ENCODE data around the gene ZNF385A. TPM values are rescaled to one million over a fixed set of nuclear protein-coding genes. Genes with fewer than 3 reads are reported as not detected.
A peak's percentile ranks its signal among the peaks of the same experiment; 100 is the strongest.

The ZNF385A gene
- total and polyA plus RNA-seq, 2 of the 13 experiments (the other 11 are each of a cell fraction or from before 2014, with no cell fraction given) = 0.44 to 0.67 TPM

- TF ChIP-seq ZNF18 (CRISPR knock-in tag; IDR thresholded peaks at IDR 0.05; ENCODE audit: insufficient replicate concordance) (no peak), SRSF4 (IDR thresholded peaks at IDR 0.05; ENCODE audit: low read depth, low read length, poor library complexity, severe bottlenecking) (no peak), ZNF703 (CRISPR knock-in tag; IDR thresholded peaks at IDR 0.05; ENCODE audit: borderline replicate concordance) (no peak), SOX13 (IDR thresholded peaks at IDR 0.05) (no peak), SOX13 (CRISPR knock-in tag; conservative IDR thresholded peaks at IDR 0.05 in 1 of 2, IDR thresholded peaks at IDR 0.05 in 1 of 2) (peak in 1 of 2 experiments; percentile 21; a peak in 1 of 4 replicates), NR2F6 (IDR thresholded peaks at IDR 0.05) (peak; percentile 64), NR2F6 (CRISPR knock-in tag; IDR thresholded peaks at IDR 0.05) (peak; percentile 76; the same call in 1 of the 2 replicates), ZNF749 (CRISPR knock-in tag; IDR thresholded peaks at IDR 0.05; ENCODE audit: borderline replicate concordance) (no peak), ZNF292 (CRISPR knock-in tag; IDR thresholded peaks at IDR 0.05; ENCODE audit: borderline replicate concordance, low read depth) (no peak), RFX1 (IDR thresholded peaks at IDR 0.05) (no peak), NCOA1 (CRISPR knock-in tag; IDR thresholded peaks at IDR 0.05) (no peak), KDM5B (CRISPR knock-in tag; IDR thresholded peaks at IDR 0.05; ENCODE audit: borderline replicate concordance) (no peak), ZNF710 (CRISPR knock-in tag; IDR thresholded peaks at IDR 0.05; ENCODE audit: borderline replicate concordance) (0 out of 2 replicates have a peak, but pooled peaks have one; percentile 49), GFI1 (CRISPR knock-in tag; IDR thresholded peaks at IDR 0.05; ENCODE audit: borderline replicate concordance) (peak; percentile 51; the same call in 1 of the 2 replicates), HOXA9 (CRISPR knock-in tag; IDR thresholded peaks at IDR 0.05; ENCODE audit: borderline replicate concordance) (no peak), CENPX (CRISPR knock-in tag; IDR thresholded peaks at IDR 0.05) (no peak), MBNL3 (CRISPR knock-in tag; conservative IDR thresholded peaks at IDR 0.05) (no peak), MED8 (CRISPR knock-in tag; IDR thresholded peaks at IDR 0.05; ENCODE audit: insufficient replicate concordance) (no peak), ZNF652 (CRISPR knock-in tag; IDR thresholded peaks at IDR 0.05; ENCODE audit: borderline replicate concordance, low read depth) (no peak)
- TF ChIP-seq, protein P1, sequence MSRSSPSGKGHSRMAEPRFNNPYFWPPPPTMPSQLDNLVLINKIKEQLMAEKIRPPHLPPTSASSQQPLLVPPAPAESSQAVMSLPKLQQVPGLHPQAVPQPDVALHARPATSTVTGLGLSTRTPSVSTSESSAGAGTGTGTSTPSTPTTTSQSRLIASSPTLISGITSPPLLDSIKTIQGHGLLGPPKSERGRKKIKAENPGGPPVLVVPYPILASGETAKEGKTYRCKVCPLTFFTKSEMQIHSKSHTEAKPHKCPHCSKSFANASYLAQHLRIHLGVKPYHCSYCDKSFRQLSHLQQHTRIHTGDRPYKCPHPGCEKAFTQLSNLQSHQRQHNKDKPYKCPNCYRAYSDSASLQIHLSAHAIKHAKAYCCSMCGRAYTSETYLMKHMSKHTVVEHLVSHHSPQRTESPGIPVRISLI (CRISPR knock-in tag; IDR thresholded peaks at IDR 0.05; ENCODE audit: borderline replicate concordance) = peak; percentile 63; the same call in 1 of the 2 replicates
- TF ChIP-seq, protein P2, sequence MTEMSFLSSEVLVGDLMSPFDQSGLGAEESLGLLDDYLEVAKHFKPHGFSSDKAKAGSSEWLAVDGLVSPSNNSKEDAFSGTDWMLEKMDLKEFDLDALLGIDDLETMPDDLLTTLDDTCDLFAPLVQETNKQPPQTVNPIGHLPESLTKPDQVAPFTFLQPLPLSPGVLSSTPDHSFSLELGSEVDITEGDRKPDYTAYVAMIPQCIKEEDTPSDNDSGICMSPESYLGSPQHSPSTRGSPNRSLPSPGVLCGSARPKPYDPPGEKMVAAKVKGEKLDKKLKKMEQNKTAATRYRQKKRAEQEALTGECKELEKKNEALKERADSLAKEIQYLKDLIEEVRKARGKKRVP (CRISPR knock-in tag; IDR thresholded peaks at IDR 0.05) = no peak
- TF ChIP-seq, protein P3, sequence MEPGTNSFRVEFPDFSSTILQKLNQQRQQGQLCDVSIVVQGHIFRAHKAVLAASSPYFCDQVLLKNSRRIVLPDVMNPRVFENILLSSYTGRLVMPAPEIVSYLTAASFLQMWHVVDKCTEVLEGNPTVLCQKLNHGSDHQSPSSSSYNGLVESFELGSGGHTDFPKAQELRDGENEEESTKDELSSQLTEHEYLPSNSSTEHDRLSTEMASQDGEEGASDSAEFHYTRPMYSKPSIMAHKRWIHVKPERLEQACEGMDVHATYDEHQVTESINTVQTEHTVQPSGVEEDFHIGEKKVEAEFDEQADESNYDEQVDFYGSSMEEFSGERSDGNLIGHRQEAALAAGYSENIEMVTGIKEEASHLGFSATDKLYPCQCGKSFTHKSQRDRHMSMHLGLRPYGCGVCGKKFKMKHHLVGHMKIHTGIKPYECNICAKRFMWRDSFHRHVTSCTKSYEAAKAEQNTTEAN (CRISPR knock-in tag; conservative IDR thresholded peaks at IDR 0.05) = 0 out of 2 replicates have a peak, but pooled peaks have one; percentile 36
Measured at GRCh38 chr12:54360717-54361456, 23.6 kb downstream of the ZNF385A start (continued).

Measured in HepG2 (cell line).